Right lobe of liver (tissue), 6 donors: ENCODE measurements around the gene GNPNAT1. TPM values are rescaled to one million over a fixed set of nuclear protein-coding genes. Genes with fewer than 3 reads are reported as not detected.

ENCODE experiments used
- ATAC-seq, 4 donors: fragments of 200-7000 bp; cut with Tn5 transposase; one replicate each; pipeline ENCODE4 v1.9.1; 2020; ENCODE audit warnings: mild to moderate bottlenecking in 4 of 4, moderate library complexity in 4 of 4
- DNase-seq, 3 donors: peaks; one replicate each; pipeline ENCODE4 v3.0.0-alpha.2; 2020
- H3K27ac ChIP-seq, 3 donors: fragments of 200-600 bp; one replicate each; pipeline ENCODE4 v1.8.0; 2022
- H3K27me3 ChIP-seq, 2 donors: fragments of 200-600 bp; one replicate each; pipeline ENCODE4 v1.8.0; 2022
- H3K36me3 ChIP-seq, 4 donors: fragments of 200-600 bp; sonication (generic) in 1 of 4; one replicate each; pipeline versions ENCODE4 v1.5.1 to v1.8.0; 2017 to 2022; ENCODE audit warnings: control low read depth in 1 of 4
- H3K4me1 ChIP-seq, 4 donors: fragments of 200-600 bp; sonication (generic) in 1 of 4; one replicate each; pipeline versions ENCODE4 v1.5.1 to v1.8.0; 2017 to 2022; ENCODE audit warnings: control low read depth in 1 of 4
- H3K4me3 ChIP-seq, 3 donors: fragments of 200-600 bp; one replicate each; pipeline ENCODE4 v1.8.0; 2022
- H3K9me3 ChIP-seq, 4 donors: fragments of 200-600 bp; sonication (generic) in 1 of 4; one replicate each; pipeline versions ENCODE4 v1.5.1 to v1.8.0; 2017 to 2022; ENCODE audit warnings: control low read depth in 1 of 4
- POLR2A ChIP-seq: fragments of 450-650 bp; IDR thresholded peaks from one replicate; pipeline ENCODE4 v1.6.1; 2017; ENCODE audit warnings: antibody characterized with exemption, mild to moderate bottlenecking
- WGBS: methylation state at CpG from one replicate; pipeline ENCODE4 v1.1.6; 2018; ENCODE audit warnings: low coverage, low lambda C conversion rate; ENCODE audit not compliant: insufficient coverage; ENCODE audit errors: missing lambda C conversion rate; 5-methylcytosine and 5-hydroxymethylcytosine counted together
- intact Hi-C, 2 donors: fragments of 100-400 bp; cut with DNase I; formaldehyde crosslinking; loops; one replicate each; pipeline versions ENCODE4 v1.11.2 to v1.14.1; 2022
- total RNA-seq, 6 experiments: library from RNA; depleted of rRNA in 2 of 6; stranded (reverse); fragments of >200 nt in 2 of 6; fragmentation: NEBNext Ultra II Directional in 3 of 6; extraction: Animal tissue kit (Norgen Biotek cat#: 25700) in 3 of 6; gene quantifications; one replicate each; pipeline versions ENCODE4 v1.1.0 to v1.2.4, GENCODE V29; 2016 to 2023
- TF ChIP-seq, protein P1 (sequence below), 4 donors: fragments of 200-600 bp in 3 of 4; fragments of 450-650 bp in 1 of 4; IDR thresholded peaks; one replicate each; pipeline versions ENCODE4 v1.5.1 to v1.8.0; 2016 to 2022; ENCODE audit warnings: antibody characterized with exemption in 4 of 4, mild to moderate bottlenecking in 2 of 4
- donor health status: DM: no; HTN: yes; CAD: no.
- donor health status: DM: no; HTN: no; CAD: no.
- donor health status: DM: no; HTN: no; CAD: no.
- donor health status: DM: no; HTN: yes; CAD: no.
- donor health status: DM: no; HTN: yes; CAD: no.

Gene GNPNAT1
- total RNA-seq, 6 experiments from 2014 or later: 31.4 to 47.6 (median 43.2) TPM

DNA sequence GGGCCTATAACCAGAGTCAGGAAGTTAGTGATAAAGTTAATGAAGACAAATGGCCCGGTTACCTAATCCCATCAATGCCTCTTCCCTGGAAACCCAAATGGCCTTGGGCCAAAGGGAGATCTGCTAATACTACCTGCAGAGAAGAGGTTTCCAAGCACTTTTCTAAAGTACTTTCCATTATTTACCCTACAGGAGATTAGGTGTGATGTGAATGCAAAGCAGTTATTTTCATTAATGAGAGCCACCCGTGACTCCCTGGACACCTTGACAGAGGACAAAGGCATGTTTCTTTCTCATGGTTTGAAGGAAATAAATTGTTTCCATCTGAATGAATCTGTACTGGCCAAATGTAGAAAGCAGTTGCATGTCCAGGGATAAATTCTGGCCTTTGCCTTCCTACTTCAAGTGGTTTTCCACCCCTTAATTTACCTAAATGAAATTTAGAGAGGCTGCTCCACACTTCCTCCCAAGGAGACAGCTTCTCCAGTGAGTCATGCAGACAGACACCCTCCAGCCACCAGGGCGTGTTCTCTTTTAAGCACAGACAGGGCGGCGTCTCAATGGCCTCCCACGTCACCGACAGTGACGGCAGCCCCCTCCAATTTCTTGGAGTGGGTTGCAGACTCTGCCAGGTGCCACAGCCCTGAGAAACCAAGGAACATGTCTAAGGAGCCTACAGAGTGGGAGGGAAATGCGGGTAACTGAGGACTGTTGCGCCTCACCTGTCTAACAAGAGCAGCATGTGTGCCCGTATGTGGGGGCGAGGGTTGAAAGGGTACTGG is 43.9 kb upstream of the GNPNAT1 start:
- Histone ChIP-seq H3K9me3 (no peaks in the 10 kb centered on the region), H3K27me3 (no peaks in the 10 kb centered on the region), H3K27ac (no peak overlapping the region), H3K36me3 (no peaks in the 10 kb centered on the region), H3K4me1 (no peaks in the 10 kb centered on the region), H3K4me3 (no peak overlapping the region)
- TF ChIP-seq POLR2A: no peak
- TF ChIP-seq, protein P1, sequence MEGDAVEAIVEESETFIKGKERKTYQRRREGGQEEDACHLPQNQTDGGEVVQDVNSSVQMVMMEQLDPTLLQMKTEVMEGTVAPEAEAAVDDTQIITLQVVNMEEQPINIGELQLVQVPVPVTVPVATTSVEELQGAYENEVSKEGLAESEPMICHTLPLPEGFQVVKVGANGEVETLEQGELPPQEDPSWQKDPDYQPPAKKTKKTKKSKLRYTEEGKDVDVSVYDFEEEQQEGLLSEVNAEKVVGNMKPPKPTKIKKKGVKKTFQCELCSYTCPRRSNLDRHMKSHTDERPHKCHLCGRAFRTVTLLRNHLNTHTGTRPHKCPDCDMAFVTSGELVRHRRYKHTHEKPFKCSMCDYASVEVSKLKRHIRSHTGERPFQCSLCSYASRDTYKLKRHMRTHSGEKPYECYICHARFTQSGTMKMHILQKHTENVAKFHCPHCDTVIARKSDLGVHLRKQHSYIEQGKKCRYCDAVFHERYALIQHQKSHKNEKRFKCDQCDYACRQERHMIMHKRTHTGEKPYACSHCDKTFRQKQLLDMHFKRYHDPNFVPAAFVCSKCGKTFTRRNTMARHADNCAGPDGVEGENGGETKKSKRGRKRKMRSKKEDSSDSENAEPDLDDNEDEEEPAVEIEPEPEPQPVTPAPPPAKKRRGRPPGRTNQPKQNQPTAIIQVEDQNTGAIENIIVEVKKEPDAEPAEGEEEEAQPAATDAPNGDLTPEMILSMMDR (IDR thresholded peaks at IDR 0.05): no peak
- WGBS: 73% methylated on average over 3 of the region's 12 CpGs
- DNase-seq (no peak), ATAC-seq (peak in 1 of 4 donors; percentile 26)
- intact Hi-C loops: no loop called here

DNA sequence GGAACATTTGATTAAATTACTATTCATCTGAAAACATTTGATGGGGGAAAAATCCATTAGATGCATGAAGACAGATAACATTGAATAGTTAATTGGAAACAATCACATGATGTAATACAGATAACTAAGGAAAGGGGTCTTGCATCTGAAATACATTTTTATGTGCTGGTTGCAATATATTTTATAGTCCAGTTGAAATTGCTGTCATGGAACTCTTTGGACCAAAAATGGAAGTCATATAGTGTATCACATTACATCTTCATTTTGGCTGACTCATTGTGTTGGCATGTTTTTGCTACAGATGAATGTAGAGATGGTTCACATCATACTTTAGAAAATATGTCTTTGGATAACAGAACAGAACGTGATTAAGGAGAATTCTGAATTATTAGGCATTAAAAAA is 43.0 kb upstream of the GNPNAT1 start:
- no peaks in the 10 kb centered on the region for H3K27me3 ChIP-seq
- H3K4me3 ChIP-seq: no peak overlapping the region
- TF ChIP-seq, protein P1 (IDR thresholded peaks at IDR 0.05): no peak
- TF ChIP-seq POLR2A: no peak
- intact Hi-C loops: no loop called here
- no peak overlapping the region for H3K27ac ChIP-seq
- H3K4me1 ChIP-seq: no peaks in the 10 kb centered on the region
- H3K9me3 ChIP-seq: no peaks in the 10 kb centered on the region
- 69% methylated on average over 1 of the region's 1 CpG for WGBS
- no peaks in the 10 kb centered on the region for H3K36me3 ChIP-seq
- ATAC-seq (no peak), DNase-seq (no peak)

DNA sequence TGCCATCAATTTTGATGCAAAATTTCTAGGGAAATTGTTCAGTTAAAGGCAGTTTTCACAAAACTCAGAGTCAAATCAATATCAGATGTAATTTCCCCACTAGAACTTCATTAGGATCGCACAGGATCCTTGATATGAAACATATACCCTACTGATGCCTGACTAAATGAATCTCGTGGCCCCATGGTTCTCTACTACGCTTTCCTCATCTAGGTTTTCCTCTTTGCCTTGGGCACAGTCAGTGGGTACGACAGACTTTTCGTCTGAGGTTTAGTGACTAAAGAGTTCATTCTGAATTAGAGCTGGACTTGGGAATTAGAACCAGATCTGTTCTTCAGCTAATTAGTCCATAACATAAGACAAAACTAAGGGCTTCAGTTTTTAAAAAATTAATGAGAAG is 42.5 kb upstream of the GNPNAT1 start:
- Histone ChIP-seq H3K27ac (no peak overlapping the region), H3K36me3 (no peaks in the 10 kb centered on the region), H3K4me1 (no peaks in the 10 kb centered on the region), H3K4me3 (no peak overlapping the region), H3K27me3 (no peaks in the 10 kb centered on the region), H3K9me3 (no peaks in the 10 kb centered on the region)
- WGBS: 90% methylated on average over 5 of the region's 5 CpGs
- TF ChIP-seq, protein P1 (IDR thresholded peaks at IDR 0.05): no peak
- TF ChIP-seq POLR2A: no peak
- DNase-seq (no peak), ATAC-seq (no peak)
- intact Hi-C loops: no loop called here

DNA sequence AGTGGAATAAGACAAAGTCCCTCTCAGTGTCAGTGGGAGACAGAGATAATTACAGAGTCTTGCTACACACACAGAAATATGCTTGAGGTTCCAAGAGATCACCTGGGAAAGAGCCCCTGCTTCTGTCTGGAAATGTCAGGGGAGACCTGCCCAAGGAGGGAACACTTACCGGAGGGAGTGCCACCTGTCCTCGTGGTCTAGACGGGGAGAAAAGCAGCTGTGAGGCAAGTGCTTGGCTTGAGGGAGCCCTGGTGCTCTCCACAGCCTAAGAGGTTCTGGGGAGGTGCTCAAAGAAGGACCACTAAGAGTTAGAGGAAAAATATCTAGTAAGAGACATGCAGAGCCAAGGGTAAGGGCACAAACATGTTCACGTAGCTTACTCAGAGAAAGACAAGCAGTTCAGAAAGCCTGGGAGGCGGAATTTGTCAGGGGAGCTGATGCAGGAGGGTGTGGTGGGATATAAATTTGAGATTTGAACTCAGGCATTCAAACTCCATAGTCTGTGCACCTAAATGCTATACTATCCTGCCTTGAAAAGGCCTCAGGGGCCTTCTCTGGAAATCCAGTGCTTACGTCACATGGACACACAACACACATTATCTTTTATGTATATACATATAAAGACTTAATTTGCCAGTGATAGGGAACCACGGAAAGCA is 38.2 kb upstream of the GNPNAT1 start:
- Histone ChIP-seq H3K27me3 (no peaks in the 10 kb centered on the region), H3K27ac (no peak overlapping the region), H3K9me3 (no peaks in the 10 kb centered on the region), H3K4me3 (no peak overlapping the region), H3K4me1 (no peaks in the 10 kb centered on the region), H3K36me3 (no peaks in the 10 kb centered on the region)
- intact Hi-C loops: loop anchor here (10.0 kb wide), 2 partner anchors 125 to 225 kb away; partner anchors contain the start of gene FERMT2 (in 1 of the 2)
- TF ChIP-seq, protein P1 (IDR thresholded peaks at IDR 0.05): no peak
- no peak for TF ChIP-seq POLR2A
- ATAC-seq (no peak), DNase-seq (no peak)
- 80% methylated on average over 7 of the region's 7 CpGs for WGBS
